ENCODE results near the gene FTH1.

FTH1 gene

DNA sequence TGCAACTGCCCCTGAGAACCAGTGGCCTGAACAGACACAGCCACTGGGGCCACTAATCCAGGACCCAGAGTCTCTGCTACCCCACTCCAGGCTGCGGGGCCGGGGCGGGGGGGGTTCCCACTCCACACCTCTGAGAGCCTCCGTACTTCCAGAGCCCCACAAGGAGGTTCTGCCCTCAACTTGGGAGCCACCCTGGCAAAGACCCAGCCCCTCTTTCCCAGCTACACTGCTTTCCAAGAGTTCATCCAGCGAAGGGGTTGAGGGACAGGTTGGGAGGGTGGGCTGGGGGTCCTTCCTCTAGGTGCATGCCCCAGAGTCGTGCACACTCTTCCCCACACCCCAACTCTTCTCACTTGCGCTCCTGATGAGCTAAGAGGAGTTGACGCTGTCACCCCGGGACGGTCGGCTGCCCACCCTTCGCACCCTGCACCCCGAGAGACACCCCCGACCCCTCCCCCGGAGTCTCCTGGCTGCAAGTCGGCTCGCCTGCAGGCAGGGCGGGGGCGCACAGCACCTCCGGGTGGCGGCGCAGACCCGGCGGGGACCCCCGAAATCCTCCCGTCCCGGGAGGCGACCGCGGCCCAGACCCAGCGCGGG, 50.6 kb downstream of the FTH1 start:
- no peak for DNase-seq (ENCODE audit: low spot score)

- DNase-seq (ENCODE audit: low spot score) = no peak
Measured at GRCh38 chr11:61914471-61915171, 52.8 kb downstream of the FTH1 start.
